IPS-20b (cell line): ENCODE data around the gene TMEM212.
"Not testable (repeated sequence)": the region's sequence is repeated elsewhere in the genome, so short reads cannot be mapped to it uniquely, and the experiment has no call there.

ENCODE experiments used
- H3K27ac ChIP-seq: one replicate; pipeline ENCODE4 v1.5.1; 2013; ENCODE audit warnings: low read length
- H3K27me3 ChIP-seq: 2 replicates; pipeline ENCODE4 v1.6.1; 2013; ENCODE audit warnings: mild to moderate bottlenecking, low read length, inconsistent platforms; ENCODE audit not compliant: insufficient read depth
- H3K36me3 ChIP-seq: 2 replicates; pipeline ENCODE4 v1.6.1; 2013; ENCODE audit warnings: low read depth, mild to moderate bottlenecking, inconsistent platforms, low read length, moderate library complexity; ENCODE audit not compliant: insufficient read depth
- H3K4me1 ChIP-seq: 2 replicates; pipeline ENCODE4 v1.6.1; 2013; ENCODE audit warnings: mild to moderate bottlenecking, control low read depth, inconsistent platforms, low read length, moderate library complexity; ENCODE audit not compliant: insufficient read depth
- H3K4me3 ChIP-seq: 2 replicates; pipeline ENCODE4 v1.5.1; 2013; ENCODE audit warnings: mild to moderate bottlenecking, low read length, inconsistent platforms
- H3K9ac ChIP-seq: 2 replicates; pipeline ENCODE4 v1.6.1; 2013; ENCODE audit warnings: low read depth, mild to moderate bottlenecking, inconsistent platforms, low read length, moderate library complexity
- H3K9me3 ChIP-seq: 2 replicates; pipeline ENCODE4 v1.6.1; 2013; ENCODE audit warnings: mild to moderate bottlenecking, low read depth, low read length, inconsistent platforms; ENCODE audit not compliant: insufficient read depth

TMEM212 gene

GRCh38 chr3:171904829-171905228 lies 61.7 kb downstream of the TMEM212 start:
- no peaks in the 10 kb centered on the region for H3K27me3 ChIP-seq
- H3K4me1 ChIP-seq, result no peaks in the 10 kb centered on the region
- no peak overlapping the region for H3K4me3 ChIP-seq
- H3K36me3 ChIP-seq, result no peaks in the 10 kb centered on the region
- H3K9me3 ChIP-seq, result peaks cover 7% of the 10 kb centered on the region
- H3K9ac ChIP-seq, result no peak overlapping the region
- no peak overlapping the region for H3K27ac ChIP-seq

- H3K4me1 ChIP-seq, H3K27me3 ChIP-seq, H3K4me3 ChIP-seq, H3K27ac ChIP-seq, H3K9ac ChIP-seq, H3K9me3 ChIP-seq, H3K36me3 ChIP-seq: not testable (repeated sequence)
Observed at GRCh38 chr3:171906503-171906902, 63.4 kb downstream of the TMEM212 start.

GRCh38 chr3:171906951-171907676 lies 64.0 kb downstream of the TMEM212 start:
- H3K9me3 ChIP-seq, result peaks cover 7% of the 10 kb centered on the region
- H3K36me3 ChIP-seq, result no peaks in the 10 kb centered on the region
- no peak overlapping the region for H3K4me3 ChIP-seq
- no peaks in the 10 kb centered on the region for H3K27me3 ChIP-seq
- H3K9ac ChIP-seq, result no peak overlapping the region
- H3K27ac ChIP-seq, result no peak overlapping the region
- no peaks in the 10 kb centered on the region for H3K4me1 ChIP-seq

- Histone ChIP-seq H3K9ac (no peak overlapping the region), H3K27me3 (no peaks in the 10 kb centered on the region), H3K27ac (no peak overlapping the region), H3K9me3 (peaks cover 7% of the 10 kb centered on the region), H3K4me3 (no peak overlapping the region), H3K4me1 (no peaks in the 10 kb centered on the region), H3K36me3 (no peaks in the 10 kb centered on the region)
Observed at GRCh38 chr3:171907761-171908160, 64.6 kb downstream of the TMEM212 start.

- Histone ChIP-seq H3K9me3 (peaks cover 7% of the 10 kb centered on the region), H3K4me1 (no peaks in the 10 kb centered on the region), H3K27me3 (no peaks in the 10 kb centered on the region), H3K4me3 (no peak overlapping the region), H3K9ac (no peak overlapping the region), H3K27ac (no peak overlapping the region), H3K36me3 (no peaks in the 10 kb centered on the region)
Observed at GRCh38 chr3:171908731-171909130, 65.6 kb downstream of the TMEM212 start.
